Suprapubic skin (tissue), 4 donors: ENCODE measurements around the gene C2orf80. TPM values are rescaled to one million over a fixed set of nuclear protein-coding genes. Genes with fewer than 3 reads are reported as not detected.
"Not testable (repeated sequence)": the region's sequence is repeated elsewhere in the genome, so short reads cannot be mapped to it uniquely, and the experiment has no call there.

Experiments used
- DNase-seq, 2 donors: peaks; one replicate each; pipeline ENCODE4 v3.0.0-alpha.2; 2019; ENCODE audit warnings: low spot score in 2 of 2
- H3K27ac ChIP-seq: fragments of 200-600 bp; sonication (generic); one replicate; pipeline ENCODE4 v1.5.1; 2019
- H3K27me3 ChIP-seq: fragments of 200-600 bp; sonication (generic); one replicate; pipeline ENCODE4 v1.5.1; 2019
- H3K36me3 ChIP-seq: fragments of 200-600 bp; sonication (generic); one replicate; pipeline ENCODE4 v1.5.1; 2019
- H3K4me1 ChIP-seq: fragments of 200-600 bp; sonication (generic); one replicate; pipeline ENCODE4 v1.5.1; 2019
- H3K4me3 ChIP-seq: fragments of 200-600 bp; sonication (generic); one replicate; pipeline ENCODE4 v1.5.1; 2019; ENCODE audit warnings: mild to moderate bottlenecking
- H3K9me3 ChIP-seq: fragments of 200-600 bp; sonication (generic); one replicate; pipeline ENCODE4 v1.5.1; 2019
- CTCF ChIP-seq, 2 donors: fragments of 200-600 bp in 1 of 2; fragments of 450-650 bp in 1 of 2; sonication (generic) in 1 of 2; IDR thresholded peaks; one replicate each; pipeline ENCODE4 v1.5.1; 2016 to 2019; ENCODE audit warnings: antibody characterized with exemption in 2 of 2, mild to moderate bottlenecking in 1 of 2, moderate library complexity in 1 of 2
- EP300 ChIP-seq: sonication (generic); formaldehyde crosslinking; IDR thresholded peaks from one replicate; pipeline ENCODE4 v1.6.1; 2017; ENCODE audit warnings: antibody characterized with exemption
- POLR2A ChIP-seq, 2 donors: fragments of 450-650 bp; IDR thresholded peaks; one replicate each; pipeline ENCODE4 v1.6.1; 2017; ENCODE audit warnings: antibody characterized with exemption in 2 of 2, mild to moderate bottlenecking in 2 of 2, moderate library complexity in 2 of 2
- POLR2AphosphoS5 ChIP-seq, 3 donors: sonication (generic); formaldehyde crosslinking; IDR thresholded peaks; one replicate each; pipeline ENCODE4 v1.6.1; 2017; ENCODE audit warnings: antibody characterized with exemption in 3 of 3
- WGBS: methylation state at CpG from one replicate; pipeline ENCODE4 v1.1.5; 2018; 5-methylcytosine and 5-hydroxymethylcytosine counted together
- total RNA-seq, 4 donors: library from RNA; depleted of rRNA; stranded (reverse); fragments of >200 nt; gene quantifications; one replicate each; pipeline ENCODE4 v1.1.0, GENCODE V29; 2016

C2orf80 gene
- total RNA-seq, 4 donors from 2014 or later: not detected

- Histone ChIP-seq H3K36me3 (no peaks in the 10 kb centered on the region), H3K4me1 (no peaks in the 10 kb centered on the region), H3K27ac (no peak overlapping the region), H3K9me3 (no peaks in the 10 kb centered on the region), H3K27me3 (no peaks in the 10 kb centered on the region), H3K4me3 (no peak overlapping the region)
- DNase-seq: no peak
- TF ChIP-seq POLR2A (IDR thresholded peaks at IDR 0.05): no peak
- no peak for TF ChIP-seq EP300
- TF ChIP-seq CTCF (IDR thresholded peaks at IDR 0.05): no peak
- TF ChIP-seq POLR2AphosphoS5 (IDR thresholded peaks at IDR 0.05): no peak
- WGBS: 83% methylated on average over 2 of the region's 2 CpGs
Measured at GRCh38 chr2:208224802-208225201, 35.0 kb upstream of the C2orf80 start.

GRCh38 chr2:208222351-208222750 lies 32.5 kb upstream of the C2orf80 start:
- Histone ChIP-seq H3K4me3 (no peak overlapping the region), H3K4me1 (no peaks in the 10 kb centered on the region), H3K36me3 (no peaks in the 10 kb centered on the region), H3K27me3 (no peaks in the 10 kb centered on the region), H3K27ac (no peak overlapping the region), H3K9me3 (no peaks in the 10 kb centered on the region)
- TF ChIP-seq POLR2A (IDR thresholded peaks at IDR 0.05): no peak
- no peak for TF ChIP-seq CTCF (IDR thresholded peaks at IDR 0.05)
- no peak for TF ChIP-seq EP300
- TF ChIP-seq POLR2AphosphoS5 (IDR thresholded peaks at IDR 0.05): no peak
- DNase-seq: no peak
- WGBS: 86% methylated on average over 3 of the region's 3 CpGs

- not testable (repeated sequence) for H3K4me1 ChIP-seq, H3K4me3 ChIP-seq, DNase-seq, H3K27me3 ChIP-seq, H3K9me3 ChIP-seq, H3K27ac ChIP-seq, H3K36me3 ChIP-seq
- WGBS: 60% methylated on average over 1 of the region's 3 CpGs
Measured at GRCh38 chr2:208221873-208222272, 32.0 kb upstream of the C2orf80 start.

- no peak for TF ChIP-seq POLR2A (IDR thresholded peaks at IDR 0.05)
- TF ChIP-seq EP300: no peak
- no peak for TF ChIP-seq CTCF (IDR thresholded peaks at IDR 0.05)
- no peak for TF ChIP-seq POLR2AphosphoS5 (IDR thresholded peaks at IDR 0.05)
- H3K4me3 ChIP-seq: no peak overlapping the region
- WGBS: 82% methylated on average over 9 of the region's 9 CpGs
Measured at GRCh38 chr2:208210688-208211451, 21.0 kb upstream of the C2orf80 start.

GRCh38 chr2:208208335-208209085 lies 18.7 kb upstream of the C2orf80 start:
- WGBS: 92% methylated on average over 9 of the region's 9 CpGs
- Histone ChIP-seq H3K27me3 (no peaks in the 10 kb centered on the region), H3K4me3 (no peak overlapping the region), H3K9me3 (no peaks in the 10 kb centered on the region), H3K36me3 (no peaks in the 10 kb centered on the region), H3K4me1 (no peaks in the 10 kb centered on the region), H3K27ac (no peak overlapping the region)
- no peak for DNase-seq
- TF ChIP-seq EP300 (no peak), POLR2AphosphoS5 (IDR thresholded peaks at IDR 0.05) (no peak), POLR2A (IDR thresholded peaks at IDR 0.05) (no peak)

More at GRCh38 chr2:208210688-208211451, 21.0 kb upstream of the C2orf80 start:
- no peaks in the 10 kb centered on the region for H3K4me1 ChIP-seq
- H3K36me3 ChIP-seq: no peaks in the 10 kb centered on the region
- no peak for DNase-seq
- no peak overlapping the region for H3K27ac ChIP-seq
- no peaks in the 10 kb centered on the region for H3K9me3 ChIP-seq
- H3K27me3 ChIP-seq: no peaks in the 10 kb centered on the region

GRCh38 chr2:208207769-208208168 lies 17.9 kb upstream of the C2orf80 start:
- Histone ChIP-seq H3K9me3 (no peaks in the 10 kb centered on the region), H3K4me1 (no peaks in the 10 kb centered on the region), H3K27me3 (no peaks in the 10 kb centered on the region), H3K27ac (no peak overlapping the region), H3K36me3 (no peaks in the 10 kb centered on the region), H3K4me3 (no peak overlapping the region)
- DNase-seq: no peak
- TF ChIP-seq CTCF (IDR thresholded peaks at IDR 0.05) (no peak), EP300 (no peak), POLR2AphosphoS5 (IDR thresholded peaks at IDR 0.05) (no peak), POLR2A (IDR thresholded peaks at IDR 0.05) (no peak)
- 85% methylated on average over 3 of the region's 3 CpGs for WGBS
